Stimulated activated naive CD8-positive, alpha-beta T cell treated with anti-CD3 and anti-CD28 coated beads, Interleukin-15, Interleukin-2, amounts not matched to agents 100 ng/mL and 50 ng/mL, for 24 hours (primary cell): ENCODE results near the gene IRF3.
A peak's percentile ranks its signal among the peaks of the same experiment; 100 is the strongest.

ENCODE experiments used
- H3K27ac Mint-ChIP-seq: one replicate; pipeline ENCODE4 v1.8.0; 2021; ENCODE audit warnings: mild to moderate bottlenecking, mixed read lengths
- H3K27me3 Mint-ChIP-seq: one replicate; pipeline ENCODE4 v1.8.0; 2021; ENCODE audit warnings: mixed read lengths
- H3K36me3 Mint-ChIP-seq: one replicate; pipeline ENCODE4 v1.8.0; 2021; ENCODE audit warnings: low read depth, mixed read lengths
- H3K4me1 Mint-ChIP-seq: one replicate; pipeline ENCODE4 v1.8.0; 2021; ENCODE audit warnings: low read depth, mixed read lengths
- H3K4me3 Mint-ChIP-seq: one replicate; pipeline ENCODE4 v1.8.0; 2021; ENCODE audit warnings: mild to moderate bottlenecking, mixed read lengths
- H3K9me3 Mint-ChIP-seq: one replicate; pipeline ENCODE4 v1.8.0; 2021; ENCODE audit warnings: mixed read lengths

IRF3 gene

GRCh38 chr19:49664171-49665035 lies 1.3 kb downstream of the IRF3 start:
- peaks cover 31% of the 10 kb centered on the region for H3K36me3 Mint-ChIP-seq
- peak overlapping the region; percentile 93 for H3K27ac Mint-ChIP-seq
- H3K4me1 Mint-ChIP-seq = peaks cover 39% of the 10 kb centered on the region

GRCh38 chr19:49663224-49663623 lies 2.4 kb downstream of the IRF3 start:
- Mint-ChIP-seq H3K4me3 (peak overlapping the region; percentile 97), H3K27me3 (no peaks in the 10 kb centered on the region), H3K9me3 (no peaks in the 10 kb centered on the region), H3K36me3 (peaks cover 27% of the 10 kb centered on the region), H3K27ac (peak overlapping the region; percentile 93), H3K4me1 (peaks cover 39% of the 10 kb centered on the region)

More at GRCh38 chr19:49664171-49665035, 1.3 kb downstream of the IRF3 start:
- peak overlapping the region; percentile 97 for H3K4me3 Mint-ChIP-seq
- no peaks in the 10 kb centered on the region for H3K27me3 Mint-ChIP-seq
- H3K9me3 Mint-ChIP-seq = no peaks in the 10 kb centered on the region

GRCh38 chr19:49662011-49662410 lies 3.6 kb downstream of the IRF3 start:
- Mint-ChIP-seq H3K9me3 (no peaks in the 10 kb centered on the region), H3K4me1 (peaks cover 32% of the 10 kb centered on the region)

GRCh38 chr19:49660338-49660961 lies 5.2 kb downstream of the IRF3 start:
- Mint-ChIP-seq H3K9me3 (no peaks in the 10 kb centered on the region), H3K4me3 (no peak overlapping the region), H3K36me3 (peaks cover 35% of the 10 kb centered on the region), H3K27me3 (no peaks in the 10 kb centered on the region), H3K4me1 (peaks cover 21% of the 10 kb centered on the region), H3K27ac (no peak overlapping the region)

More at GRCh38 chr19:49662011-49662410, 3.6 kb downstream of the IRF3 start:
- H3K27ac Mint-ChIP-seq = no peak overlapping the region
- H3K27me3 Mint-ChIP-seq = no peaks in the 10 kb centered on the region
- H3K4me3 Mint-ChIP-seq = no peak overlapping the region
- peaks cover 29% of the 10 kb centered on the region for H3K36me3 Mint-ChIP-seq

- Mint-ChIP-seq H3K36me3 (peaks cover 41% of the 10 kb centered on the region), H3K9me3 (no peaks in the 10 kb centered on the region), H3K4me3 (no peak overlapping the region), H3K27me3 (no peaks in the 10 kb centered on the region), H3K4me1 (peaks cover 14% of the 10 kb centered on the region), H3K27ac (no peak overlapping the region)
Observed at GRCh38 chr19:49658566-49659442, 6.9 kb downstream of the IRF3 start.

GRCh38 chr19:49658139-49658517 lies 7.5 kb downstream of the IRF3 start:
- Mint-ChIP-seq H3K4me1 (peaks cover 7% of the 10 kb centered on the region), H3K9me3 (no peaks in the 10 kb centered on the region), H3K4me3 (no peak overlapping the region), H3K27ac (no peak overlapping the region), H3K36me3 (peaks cover 41% of the 10 kb centered on the region), H3K27me3 (no peaks in the 10 kb centered on the region)

- H3K27ac Mint-ChIP-seq = no peak overlapping the region
- H3K9me3 Mint-ChIP-seq = no peaks in the 10 kb centered on the region
- H3K4me3 Mint-ChIP-seq = no peak overlapping the region
- no peaks in the 10 kb centered on the region for H3K27me3 Mint-ChIP-seq
- H3K36me3 Mint-ChIP-seq = peaks cover 41% of the 10 kb centered on the region
- H3K4me1 Mint-ChIP-seq = peaks cover 2% of the 10 kb centered on the region
Observed at GRCh38 chr19:49657493-49658138, 8.0 kb downstream of the IRF3 start.

- Mint-ChIP-seq H3K4me3 (no peak overlapping the region), H3K4me1 (no peaks in the 10 kb centered on the region), H3K9me3 (no peaks in the 10 kb centered on the region), H3K36me3 (peaks cover 34% of the 10 kb centered on the region), H3K27ac (no peak overlapping the region), H3K27me3 (no peaks in the 10 kb centered on the region)
Observed at GRCh38 chr19:49656456-49657109, 9.1 kb downstream of the IRF3 start.

GRCh38 chr19:49655570-49656455 lies 9.8 kb downstream of the IRF3 start:
- H3K36me3 Mint-ChIP-seq = peaks cover 28% of the 10 kb centered on the region
- H3K27ac Mint-ChIP-seq = no peak overlapping the region
- no peaks in the 10 kb centered on the region for H3K4me1 Mint-ChIP-seq
- H3K4me3 Mint-ChIP-seq = no peak overlapping the region
- no peaks in the 10 kb centered on the region for H3K27me3 Mint-ChIP-seq
- no peaks in the 10 kb centered on the region for H3K9me3 Mint-ChIP-seq

GRCh38 chr19:49654581-49654980 lies 11.1 kb downstream of the IRF3 start:
- Mint-ChIP-seq H3K36me3 (peaks cover 26% of the 10 kb centered on the region), H3K27ac (no peak overlapping the region), H3K27me3 (no peaks in the 10 kb centered on the region), H3K9me3 (no peaks in the 10 kb centered on the region), H3K4me1 (no peaks in the 10 kb centered on the region), H3K4me3 (no peak overlapping the region)

GRCh38 chr19:49653466-49653806 lies 12.2 kb downstream of the IRF3 start:
- no peaks in the 10 kb centered on the region for H3K27me3 Mint-ChIP-seq
- H3K36me3 Mint-ChIP-seq = peaks cover 31% of the 10 kb centered on the region
- H3K27ac Mint-ChIP-seq = no peak overlapping the region
- no peaks in the 10 kb centered on the region for H3K4me1 Mint-ChIP-seq
- no peak overlapping the region for H3K4me3 Mint-ChIP-seq
- no peaks in the 10 kb centered on the region for H3K9me3 Mint-ChIP-seq

GRCh38 chr19:49652551-49653465 lies 12.8 kb downstream of the IRF3 start:
- Mint-ChIP-seq H3K9me3 (no peaks in the 10 kb centered on the region), H3K27me3 (no peaks in the 10 kb centered on the region), H3K36me3 (peaks cover 30% of the 10 kb centered on the region), H3K4me3 (no peak overlapping the region), H3K4me1 (no peaks in the 10 kb centered on the region), H3K27ac (no peak overlapping the region)
